ENCODE data around the gene KIF15.

KIF15 gene, protein sequence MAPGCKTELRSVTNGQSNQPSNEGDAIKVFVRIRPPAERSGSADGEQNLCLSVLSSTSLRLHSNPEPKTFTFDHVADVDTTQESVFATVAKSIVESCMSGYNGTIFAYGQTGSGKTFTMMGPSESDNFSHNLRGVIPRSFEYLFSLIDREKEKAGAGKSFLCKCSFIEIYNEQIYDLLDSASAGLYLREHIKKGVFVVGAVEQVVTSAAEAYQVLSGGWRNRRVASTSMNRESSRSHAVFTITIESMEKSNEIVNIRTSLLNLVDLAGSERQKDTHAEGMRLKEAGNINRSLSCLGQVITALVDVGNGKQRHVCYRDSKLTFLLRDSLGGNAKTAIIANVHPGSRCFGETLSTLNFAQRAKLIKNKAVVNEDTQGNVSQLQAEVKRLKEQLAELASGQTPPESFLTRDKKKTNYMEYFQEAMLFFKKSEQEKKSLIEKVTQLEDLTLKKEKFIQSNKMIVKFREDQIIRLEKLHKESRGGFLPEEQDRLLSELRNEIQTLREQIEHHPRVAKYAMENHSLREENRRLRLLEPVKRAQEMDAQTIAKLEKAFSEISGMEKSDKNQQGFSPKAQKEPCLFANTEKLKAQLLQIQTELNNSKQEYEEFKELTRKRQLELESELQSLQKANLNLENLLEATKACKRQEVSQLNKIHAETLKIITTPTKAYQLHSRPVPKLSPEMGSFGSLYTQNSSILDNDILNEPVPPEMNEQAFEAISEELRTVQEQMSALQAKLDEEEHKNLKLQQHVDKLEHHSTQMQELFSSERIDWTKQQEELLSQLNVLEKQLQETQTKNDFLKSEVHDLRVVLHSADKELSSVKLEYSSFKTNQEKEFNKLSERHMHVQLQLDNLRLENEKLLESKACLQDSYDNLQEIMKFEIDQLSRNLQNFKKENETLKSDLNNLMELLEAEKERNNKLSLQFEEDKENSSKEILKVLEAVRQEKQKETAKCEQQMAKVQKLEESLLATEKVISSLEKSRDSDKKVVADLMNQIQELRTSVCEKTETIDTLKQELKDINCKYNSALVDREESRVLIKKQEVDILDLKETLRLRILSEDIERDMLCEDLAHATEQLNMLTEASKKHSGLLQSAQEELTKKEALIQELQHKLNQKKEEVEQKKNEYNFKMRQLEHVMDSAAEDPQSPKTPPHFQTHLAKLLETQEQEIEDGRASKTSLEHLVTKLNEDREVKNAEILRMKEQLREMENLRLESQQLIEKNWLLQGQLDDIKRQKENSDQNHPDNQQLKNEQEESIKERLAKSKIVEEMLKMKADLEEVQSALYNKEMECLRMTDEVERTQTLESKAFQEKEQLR (N-terminal part only)

DNA sequence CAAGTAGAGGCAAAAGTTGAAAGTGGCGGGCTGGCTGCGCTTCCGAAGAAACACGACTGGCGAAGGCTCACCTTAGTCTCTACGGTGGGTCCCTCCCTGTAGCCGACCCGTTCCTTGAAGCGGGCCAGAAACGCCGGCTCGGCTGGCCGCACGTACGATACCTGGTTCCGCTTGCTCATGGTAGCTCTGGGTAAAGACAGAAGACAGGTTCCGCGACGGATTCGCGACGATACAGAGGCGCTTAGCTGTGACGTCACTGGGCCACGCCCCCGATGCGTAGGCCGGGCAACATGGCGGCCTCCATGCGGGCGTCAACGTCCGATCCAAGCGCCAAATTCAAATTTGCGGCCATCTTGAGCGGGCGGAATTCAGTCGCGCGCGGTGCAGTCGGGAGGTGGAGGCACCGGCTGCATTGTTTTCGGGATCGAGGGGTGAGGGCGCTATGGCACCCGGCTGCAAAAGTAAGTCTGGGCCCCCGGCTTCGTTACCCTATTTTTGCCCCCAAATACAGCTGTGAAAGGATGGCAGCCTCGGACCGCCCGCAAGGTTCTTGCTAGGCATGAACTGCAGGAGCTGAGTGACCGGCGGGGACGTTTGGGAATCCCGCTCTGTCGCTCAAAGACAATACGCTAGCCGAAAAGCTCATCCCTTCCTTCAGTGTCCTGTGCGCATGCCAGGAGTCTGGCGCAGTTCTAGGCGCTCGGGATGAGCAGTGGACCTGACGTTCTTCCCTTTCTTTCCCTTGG lies at the start of gene KIF15, which contains the start of gene KIAA1143:
KIF15 (plus strand) TSS at position 371 of the 746 bp plus-strand sequence; CDS start at position 443, 72 bp downstream.
KIAA1143 (minus strand) TSS at position 196 of the 746 bp plus-strand sequence; CDS start at position 179, 17 bp downstream.
- peak; percentile 43 to 97 (median 88) for DNase-seq

DNA sequence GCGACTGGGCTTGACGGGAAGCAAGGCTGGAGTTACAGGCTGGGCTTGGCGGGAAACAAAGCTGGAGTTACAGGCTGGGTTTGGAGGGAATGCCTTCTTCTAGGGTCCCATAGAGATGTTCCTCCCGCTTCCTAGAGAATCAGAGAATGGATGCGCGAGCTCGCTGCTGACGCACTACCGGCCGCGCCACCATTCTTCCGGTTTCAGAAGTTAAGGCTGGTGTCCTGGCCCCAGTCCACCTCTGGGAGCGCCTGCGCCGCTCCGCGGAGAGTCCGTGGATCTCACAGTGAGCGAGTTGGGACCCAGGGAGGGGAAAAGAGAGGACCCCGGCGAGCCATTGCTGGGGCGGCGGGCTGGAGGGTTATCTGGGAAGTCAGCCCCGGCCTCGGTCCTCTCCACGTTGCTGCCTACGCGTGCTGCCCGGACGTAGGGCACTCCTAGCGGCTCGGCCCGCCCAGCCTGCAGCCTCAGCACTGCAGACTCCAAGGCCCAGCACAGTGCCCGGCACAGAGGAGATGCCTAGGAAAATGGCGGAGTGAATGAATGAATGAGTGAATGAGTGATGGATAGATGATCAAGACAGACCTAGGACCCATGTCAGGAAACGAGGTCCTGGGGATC lies 49.0 kb upstream of the KIF15 start, which contains the start of gene ZNF502:
ZNF502 (plus strand) TSS at position 206 of the 621 bp plus-strand sequence. CDS start 7,602 bp downstream, outside the sequence.
- DNase-seq = peak; percentile 10 to 95 (median 81)

DNA sequence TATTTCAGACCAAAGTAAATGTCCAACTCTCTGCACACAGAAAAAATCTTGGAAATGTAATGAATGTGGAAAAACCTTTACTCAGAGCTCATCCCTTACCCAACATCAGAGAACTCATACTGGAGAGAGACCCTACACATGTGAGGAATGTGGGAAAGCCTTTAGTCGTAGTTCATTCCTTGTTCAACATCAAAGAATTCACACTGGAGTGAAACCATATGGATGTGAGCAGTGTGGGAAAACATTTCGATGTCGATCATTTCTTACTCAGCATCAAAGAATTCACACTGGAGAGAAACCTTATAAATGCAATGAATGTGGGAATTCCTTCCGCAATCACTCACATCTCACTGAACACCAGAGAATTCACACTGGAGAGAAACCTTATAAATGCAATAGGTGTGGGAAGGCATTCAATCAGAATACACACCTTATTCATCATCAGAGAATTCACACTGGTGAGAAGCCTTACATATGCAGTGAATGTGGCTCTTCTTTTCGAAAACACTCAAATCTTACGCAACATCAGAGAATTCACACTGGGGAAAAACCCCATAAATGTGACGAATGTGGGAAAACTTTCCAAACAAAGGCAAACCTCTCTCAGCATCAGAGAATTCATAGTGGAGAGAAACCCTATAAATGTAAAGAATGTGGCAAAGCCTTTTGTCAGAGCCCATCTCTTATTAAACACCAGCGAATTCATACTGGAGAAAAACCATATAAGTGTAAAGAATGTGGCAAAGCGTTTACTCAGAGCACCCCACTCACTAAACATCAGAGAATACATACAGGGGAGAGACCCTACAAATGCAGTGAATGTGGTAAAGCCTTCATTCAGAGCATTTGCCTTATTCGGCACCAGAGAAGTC lies 40.1 kb upstream of the KIF15 start:
- no peak for DNase-seq

DNA sequence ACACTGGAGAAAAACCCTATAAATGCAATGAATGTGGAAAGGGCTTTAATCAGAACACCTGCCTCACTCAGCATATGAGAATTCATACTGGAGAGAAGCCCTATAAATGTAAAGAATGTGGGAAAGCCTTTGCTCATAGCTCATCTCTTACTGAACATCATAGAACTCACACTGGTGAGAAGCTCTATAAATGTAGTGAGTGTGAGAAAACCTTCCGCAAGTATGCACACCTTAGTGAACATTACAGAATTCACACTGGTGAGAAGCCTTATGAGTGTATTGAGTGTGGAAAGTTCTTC lies 39.5 kb upstream of the KIF15 start:
- DNase-seq = no peak

DNA sequence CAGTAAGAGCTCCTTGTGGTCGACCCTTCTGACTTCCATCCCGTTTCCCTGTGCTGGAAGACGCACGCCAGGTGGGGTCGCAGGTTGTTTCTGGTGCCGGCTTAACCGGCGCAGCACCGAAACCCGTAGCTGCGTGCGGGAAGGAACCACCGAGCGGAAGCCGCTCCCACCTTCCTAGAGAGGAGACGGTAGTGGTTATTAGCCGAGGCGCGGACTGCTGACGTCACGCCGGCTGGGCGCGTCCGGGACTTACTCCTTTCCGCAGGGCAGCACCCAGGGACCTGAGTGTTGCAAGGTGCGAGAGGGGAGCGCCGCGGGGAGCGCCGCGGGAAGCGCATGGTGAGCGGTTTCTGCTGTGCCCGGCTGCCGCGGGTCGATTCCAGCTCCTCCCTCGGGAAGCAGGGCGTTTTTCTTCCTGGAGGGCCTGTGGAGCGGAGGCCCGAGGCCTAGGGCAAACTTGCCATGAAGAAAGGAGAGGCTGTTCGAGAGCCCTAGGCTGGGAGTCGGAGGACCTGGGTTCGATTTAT lies 32.1 kb upstream of the KIF15 start, which contains the start of gene ZNF501:
ZNF501 (plus strand) TSS at position 252 of the 527 bp plus-strand sequence. CDS start 4,787 bp downstream, outside the sequence.
- peak; percentile 34 to 95 (median 79) for DNase-seq

DNA sequence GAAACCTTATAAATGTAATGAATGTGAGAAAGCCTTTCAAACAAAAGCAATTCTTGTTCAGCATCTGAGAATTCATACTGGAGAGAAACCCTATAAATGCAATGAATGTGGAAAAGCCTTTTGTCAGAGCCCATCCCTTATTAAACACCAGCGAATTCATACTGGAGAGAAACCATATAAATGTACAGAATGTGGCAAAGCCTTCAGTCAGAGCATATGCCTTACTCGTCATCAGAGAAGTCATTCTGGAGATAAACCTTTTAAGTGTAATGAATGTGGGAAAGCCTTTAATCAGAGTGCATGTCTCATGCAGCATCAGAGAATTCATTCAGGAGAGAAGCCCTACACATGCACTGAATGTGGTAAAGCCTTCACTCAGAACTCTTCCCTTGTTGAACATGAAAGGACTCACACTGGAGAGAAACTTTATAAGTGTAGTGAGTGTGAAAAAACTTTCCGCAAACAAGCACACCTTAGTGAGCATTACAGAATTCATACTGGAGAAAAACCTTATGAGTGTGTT lies 26.9 kb upstream of the KIF15 start:
- no peak for DNase-seq

DNA sequence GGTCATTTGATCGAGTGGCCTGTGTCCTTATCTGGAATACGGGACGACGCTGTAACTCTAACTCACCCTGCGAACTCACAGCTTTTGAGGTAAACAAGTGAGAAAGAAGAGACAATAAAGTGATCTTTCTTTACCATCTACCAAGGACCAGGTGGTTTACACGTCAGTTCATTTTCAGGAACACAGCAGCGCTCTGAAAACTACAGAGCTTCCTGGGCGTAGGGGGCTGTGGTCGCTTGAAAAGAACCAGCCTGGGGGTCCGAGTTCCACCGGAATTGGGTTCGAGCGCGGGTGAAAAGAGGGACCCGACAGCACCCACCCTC lies 532 bp upstream of the KIF15 start:
- DNase-seq = peak in 1 of 56 donors; percentile 43

DNA sequence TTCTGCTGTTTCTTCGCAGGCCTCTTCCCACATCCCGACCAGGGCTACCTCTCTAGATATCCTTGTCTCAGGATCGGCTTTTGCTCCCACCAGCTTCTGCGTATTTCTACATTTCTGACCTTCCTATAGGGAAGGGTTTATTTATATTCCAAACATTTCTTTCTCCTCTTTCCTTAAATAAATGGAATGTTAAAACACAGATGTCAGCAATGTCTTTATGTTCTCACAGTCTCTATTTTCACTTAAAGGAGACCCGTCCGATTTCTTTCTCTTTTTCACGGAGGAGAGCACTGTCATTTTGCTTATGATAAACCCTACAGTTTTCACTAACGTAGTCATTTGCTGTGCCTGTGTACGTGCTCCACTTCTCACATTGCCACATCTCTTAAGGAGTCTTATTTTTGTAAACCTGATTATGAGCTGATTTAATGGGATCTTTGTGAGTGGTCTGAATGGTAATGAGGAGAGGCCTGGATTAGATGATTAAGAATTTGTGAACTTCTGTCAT lies 630 bp downstream of the KIF15 start:
- no peak for DNase-seq

DNA sequence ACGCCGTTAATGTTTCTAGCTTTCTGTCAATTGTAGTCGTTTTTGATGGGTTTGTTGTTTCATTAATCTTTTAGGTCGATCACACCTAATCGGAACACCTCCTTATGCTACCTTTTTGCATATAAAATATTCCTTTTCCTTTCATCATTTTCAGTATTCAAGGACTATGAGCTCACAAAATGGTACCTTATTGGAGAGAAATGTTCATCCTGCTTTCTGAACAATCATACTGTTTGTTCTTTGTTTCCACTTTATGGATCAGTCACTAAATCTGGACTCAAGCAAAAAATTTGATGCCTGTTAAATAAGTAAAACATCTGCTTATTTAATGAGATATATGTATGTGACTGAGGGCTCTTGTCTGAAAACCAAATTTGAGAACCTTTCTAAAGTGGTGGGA lies 1.1 kb downstream of the KIF15 start:
- no peak for DNase-seq

DNA sequence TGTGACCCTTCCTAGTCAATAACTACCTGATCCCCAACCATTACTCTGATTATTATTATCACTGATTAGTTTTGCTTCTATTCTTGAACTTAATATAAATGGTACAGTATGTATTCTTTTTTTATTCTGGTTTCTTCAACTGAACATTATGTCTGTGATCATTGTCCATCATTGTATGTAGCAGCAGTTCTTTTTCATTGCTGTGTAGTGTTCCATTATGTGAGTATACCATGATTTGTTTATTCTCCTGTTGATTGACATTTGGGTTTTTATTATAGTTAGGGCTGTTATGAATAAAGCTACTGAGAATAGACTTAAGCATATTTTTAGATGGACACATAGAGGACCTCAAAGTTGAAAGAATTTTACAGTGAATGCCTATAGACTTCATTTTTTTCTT lies 2.7 kb downstream of the KIF15 start:
- DNase-seq = no peak

DNA sequence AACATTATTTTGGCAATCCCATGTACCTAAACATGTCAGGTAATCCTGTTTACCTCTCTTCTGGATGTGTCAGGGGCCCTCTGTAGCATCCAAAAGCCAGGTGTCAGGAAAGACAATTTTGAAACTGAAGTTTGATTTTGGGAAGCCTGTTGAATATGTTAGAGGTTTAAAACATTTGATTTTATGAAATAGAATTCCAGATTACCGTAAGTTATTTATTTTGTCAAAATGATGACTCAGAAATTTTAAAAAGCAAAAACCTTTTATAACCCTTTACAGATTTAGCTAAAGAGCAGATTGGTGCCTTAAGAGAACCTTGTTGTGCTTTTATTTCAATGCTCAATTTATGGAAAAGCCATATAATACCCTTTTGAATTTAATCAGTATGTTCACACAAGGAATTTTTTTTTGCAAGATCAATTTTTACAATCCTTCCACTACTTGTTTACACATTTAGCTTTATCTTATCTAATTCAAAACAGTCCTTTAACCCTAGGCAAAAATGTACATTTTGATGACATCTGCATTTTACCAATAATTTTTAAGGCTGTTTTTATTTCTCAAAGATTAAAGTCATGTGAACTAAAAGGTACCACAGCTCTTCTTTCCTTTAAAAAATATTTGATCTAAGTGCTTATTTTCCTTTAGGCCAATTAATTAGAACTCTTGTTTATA lies 10.0 kb downstream of the KIF15 start:
- no peak for DNase-seq

DNA sequence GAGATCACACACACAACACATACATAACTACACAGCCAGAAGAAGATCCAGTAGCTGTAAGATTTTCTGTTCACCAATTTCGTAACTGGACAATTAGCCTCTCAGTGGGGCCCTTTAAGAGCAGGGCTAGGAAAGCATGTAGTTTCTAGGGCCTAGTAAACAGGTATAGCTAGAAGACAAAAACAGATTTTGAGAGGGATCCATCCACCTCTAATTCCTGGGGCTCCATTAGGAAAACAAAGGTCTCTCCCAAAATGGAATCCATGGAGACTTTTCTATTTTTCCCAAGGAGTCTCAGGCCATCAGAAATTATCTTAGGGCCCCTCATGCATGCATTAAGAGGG lies 10.5 kb downstream of the KIF15 start:
- no peak for DNase-seq

DNA sequence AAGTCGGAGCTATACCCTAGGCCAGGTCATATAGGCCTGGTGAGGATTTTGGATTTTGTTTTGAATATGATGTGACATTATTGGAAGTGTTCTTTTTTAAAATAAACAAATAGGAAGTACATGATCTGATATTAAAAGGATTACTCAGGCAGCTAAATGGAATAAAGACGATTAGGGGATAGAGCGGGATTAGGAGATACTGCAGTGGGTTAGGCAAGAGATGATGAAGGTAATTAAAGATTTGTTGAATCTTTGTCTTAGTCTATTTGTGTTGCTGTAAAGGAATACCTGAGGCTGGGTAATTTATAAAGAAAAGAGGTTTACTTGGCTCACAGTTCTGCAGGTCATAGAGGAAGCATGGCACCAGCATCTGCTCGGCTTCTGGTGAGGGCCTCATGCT lies 21.3 kb downstream of the KIF15 start:
- no peak for DNase-seq

DNA sequence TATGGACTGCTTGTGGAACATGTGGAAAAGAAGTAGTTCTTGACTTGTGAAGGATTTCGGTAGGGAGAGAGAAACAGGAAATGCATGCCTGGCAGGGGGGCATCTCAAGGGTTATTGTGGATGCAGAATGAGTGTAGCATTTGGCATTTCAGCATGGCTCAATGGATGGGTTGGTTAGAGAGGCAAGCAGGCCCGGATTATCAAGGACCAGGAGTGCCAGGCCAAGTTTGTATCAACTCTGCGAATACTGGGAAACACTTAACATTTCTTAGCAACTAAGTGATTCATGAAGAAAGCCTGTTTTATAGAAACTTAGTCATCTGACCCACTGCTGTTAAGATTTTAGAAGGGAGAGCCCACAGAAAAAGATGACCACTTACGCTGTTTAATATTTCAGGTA lies 33.6 kb downstream of the KIF15 start:
- no peak for DNase-seq

DNA sequence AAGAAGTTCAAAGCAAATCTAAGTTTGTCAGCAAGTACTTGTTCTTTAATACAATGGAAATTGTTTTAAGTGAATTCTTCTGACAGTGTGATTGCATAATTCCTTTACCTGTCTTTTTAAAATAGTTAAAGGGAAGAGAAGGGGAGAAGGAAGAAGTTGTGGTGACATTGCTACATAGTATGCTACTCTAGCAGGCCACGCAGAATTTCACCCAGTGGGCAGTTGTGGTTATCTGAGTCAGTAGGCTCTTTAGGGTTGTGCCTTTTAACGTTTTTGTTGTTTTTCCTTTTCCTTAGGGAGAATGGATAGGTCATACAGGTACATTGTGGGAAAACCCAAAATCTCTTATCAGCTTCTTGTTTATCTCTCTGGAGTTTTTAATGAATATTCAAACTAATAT lies 40.4 kb downstream of the KIF15 start:
- no peak for DNase-seq

DNA sequence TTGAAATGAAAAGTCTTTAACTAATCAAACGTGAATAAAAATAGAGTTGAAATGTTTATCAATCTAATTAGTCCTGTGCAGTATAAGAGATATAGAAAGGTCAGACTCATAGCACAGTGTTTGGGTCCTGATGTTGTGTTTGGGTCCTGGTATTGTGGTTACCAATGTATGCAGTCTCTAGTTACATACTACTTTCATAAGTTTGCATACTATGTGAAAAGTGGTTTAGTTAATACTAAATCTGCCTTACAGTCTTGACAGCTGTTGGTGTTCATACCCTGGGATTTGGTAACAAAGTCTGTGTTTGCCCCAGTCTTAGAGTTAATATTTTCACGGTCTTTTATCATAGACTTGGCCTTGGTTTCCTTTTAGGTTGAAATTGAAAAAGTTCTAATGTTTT lies 41.7 kb downstream of the KIF15 start:
- DNase-seq = no peak

DNA sequence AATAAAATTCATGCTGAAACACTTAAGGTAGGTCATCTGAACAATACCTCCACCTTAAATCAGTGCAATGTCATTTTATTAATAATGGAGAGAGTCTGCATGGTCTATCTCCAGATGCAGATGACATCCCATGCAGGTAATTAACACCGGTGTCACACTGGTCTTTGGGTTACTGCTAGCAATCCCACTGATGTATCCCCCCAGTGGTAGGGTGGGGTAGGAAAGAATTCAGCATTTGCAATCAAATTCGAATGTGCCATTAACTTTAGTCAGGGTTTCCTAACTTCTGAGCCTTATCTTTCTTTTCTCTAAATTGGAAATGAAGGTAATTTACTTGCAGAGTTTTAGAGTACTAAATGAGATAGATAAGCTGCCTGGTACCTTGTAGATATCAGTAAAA lies 44.4 kb downstream of the KIF15 start:
- DNase-seq = no peak

DNA sequence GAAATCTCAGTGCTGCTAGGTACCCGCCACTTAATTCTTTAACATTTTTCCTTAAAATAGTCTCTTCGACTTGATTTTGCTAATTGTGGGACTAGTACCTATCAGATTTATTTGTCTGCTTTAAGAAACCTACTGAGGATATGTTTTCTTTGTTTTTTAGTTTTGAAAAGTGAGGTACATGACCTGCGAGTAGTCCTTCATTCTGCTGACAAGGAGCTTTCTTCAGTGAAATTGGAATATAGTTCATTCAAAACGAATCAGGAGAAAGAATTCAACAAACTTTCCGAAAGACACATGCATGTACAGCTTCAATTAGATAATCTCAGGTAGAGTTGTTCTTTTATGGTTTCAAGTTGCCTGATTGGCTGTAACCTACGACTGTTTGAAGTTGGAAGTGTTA lies 53.2 kb downstream of the KIF15 start:
- DNase-seq = no peak
